ENCODE measurements around the gene ZFYVE28. TPM values are rescaled to one million over a fixed set of nuclear protein-coding genes. Genes with fewer than 3 reads are reported as not detected.

The ZFYVE28 gene
- total RNA-seq, 2 experiments from 2014 or later, result 26.2 to 28.0 TPM

DNA sequence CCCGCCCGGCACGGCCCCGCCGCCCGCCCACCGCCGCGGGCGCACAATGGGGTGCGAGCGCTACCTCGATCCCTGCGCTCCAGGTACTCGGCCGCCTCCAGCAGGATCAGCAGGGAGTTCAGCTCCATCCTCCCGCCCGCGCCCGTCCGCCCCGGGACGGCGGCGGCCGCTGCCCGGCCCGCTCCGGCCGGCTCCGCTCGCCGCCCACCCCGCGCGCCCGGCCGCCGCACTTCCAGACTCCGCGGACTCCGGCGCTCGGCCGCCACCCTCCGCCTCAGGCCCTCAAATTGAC lies 156.6 kb downstream of the ZFYVE28 start, which contains the start of gene MXD4:
TSS of gene MXD4 (minus strand) at position 257 of the 292 bp plus-strand sequence. CDS start at position 128, 129 bp downstream.
- Mint-ChIP-seq H3K4me3 (peak within 1 kb of the TSS; percentile 96), H3K4me1 (ENCODE audit: low read depth) (no peaks in the 10 kb centered on the region), H3K9me3 (no peaks in the 10 kb centered on the region), H3K27ac (peak within 1 kb of the TSS; percentile 95), H3K27me3 (no peaks in the 10 kb centered on the region), H3K36me3 (ENCODE audit: low read depth) (peaks cover 8% of the 10 kb centered on the region)
- DNase-seq (no peak), ATAC-seq (ENCODE audit: poor library complexity) (peak; percentile 3)
- H3K4me3 ChIP-seq (ENCODE audit: low read length), result peak within 1 kb of the TSS; percentile 85
- H3K27me3 ChIP-seq (ENCODE audit: control insufficient read depth in 1 of 2, insufficient read depth in 2 of 2, low read length in 2 of 2), result no peaks in the 10 kb centered on the region
- intact Hi-C loops (cut with DNase I, micrococcal nuclease), result loop anchor here (1.0 to 10.0 kb wide), 11 partner anchors 19 to 673 kb away; partner anchors contain the start of genes FAM193A (in 1 of the 2), HAUS3 (in 1 of the 2), NELFA (in 1 of the 2) and POLN (in 1 of the 2)
- CTCF ChIA-PET, result interaction anchor here (0.9 to 2.4 kb wide), 4 partner anchors 20 to 157 kb away, joined by 3 to 17 read pairs (median 7); partner anchors contain the start of genes CFAP99, HAUS3, POLN and ZFYVE28
- peaks cover 52% of the 10 kb centered on the region for H3K4me1 ChIP-seq (ENCODE audit: insufficient read depth, low read length)
- H3K36me3 ChIP-seq (ENCODE audit: insufficient read depth, low read length), result peaks cover 30% of the 10 kb centered on the region
- H3K9me3 ChIP-seq (ENCODE audit: control insufficient read depth in 1 of 2, insufficient read depth in 1 of 2, low read length in 2 of 2), result no peaks in the 10 kb centered on the region
- TF ChIP-seq, protein P1, sequence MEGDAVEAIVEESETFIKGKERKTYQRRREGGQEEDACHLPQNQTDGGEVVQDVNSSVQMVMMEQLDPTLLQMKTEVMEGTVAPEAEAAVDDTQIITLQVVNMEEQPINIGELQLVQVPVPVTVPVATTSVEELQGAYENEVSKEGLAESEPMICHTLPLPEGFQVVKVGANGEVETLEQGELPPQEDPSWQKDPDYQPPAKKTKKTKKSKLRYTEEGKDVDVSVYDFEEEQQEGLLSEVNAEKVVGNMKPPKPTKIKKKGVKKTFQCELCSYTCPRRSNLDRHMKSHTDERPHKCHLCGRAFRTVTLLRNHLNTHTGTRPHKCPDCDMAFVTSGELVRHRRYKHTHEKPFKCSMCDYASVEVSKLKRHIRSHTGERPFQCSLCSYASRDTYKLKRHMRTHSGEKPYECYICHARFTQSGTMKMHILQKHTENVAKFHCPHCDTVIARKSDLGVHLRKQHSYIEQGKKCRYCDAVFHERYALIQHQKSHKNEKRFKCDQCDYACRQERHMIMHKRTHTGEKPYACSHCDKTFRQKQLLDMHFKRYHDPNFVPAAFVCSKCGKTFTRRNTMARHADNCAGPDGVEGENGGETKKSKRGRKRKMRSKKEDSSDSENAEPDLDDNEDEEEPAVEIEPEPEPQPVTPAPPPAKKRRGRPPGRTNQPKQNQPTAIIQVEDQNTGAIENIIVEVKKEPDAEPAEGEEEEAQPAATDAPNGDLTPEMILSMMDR (IDR thresholded peaks at IDR 0.05), result no peak
- peak within 1 kb of the TSS; percentile 84 to 93 for H3K27ac ChIP-seq (ENCODE audit: low read depth in 1 of 2, low read length in 2 of 2)
- POLR2A ChIA-PET, result interaction anchor here (0.6 to 3.8 kb wide), 31 partner anchors 11 to 1480 kb away, joined by 3 to 84 read pairs (median 5); partner anchors contain the start of genes CFAP99, FAM193A, GRK4 and HAUS3

DNA sequence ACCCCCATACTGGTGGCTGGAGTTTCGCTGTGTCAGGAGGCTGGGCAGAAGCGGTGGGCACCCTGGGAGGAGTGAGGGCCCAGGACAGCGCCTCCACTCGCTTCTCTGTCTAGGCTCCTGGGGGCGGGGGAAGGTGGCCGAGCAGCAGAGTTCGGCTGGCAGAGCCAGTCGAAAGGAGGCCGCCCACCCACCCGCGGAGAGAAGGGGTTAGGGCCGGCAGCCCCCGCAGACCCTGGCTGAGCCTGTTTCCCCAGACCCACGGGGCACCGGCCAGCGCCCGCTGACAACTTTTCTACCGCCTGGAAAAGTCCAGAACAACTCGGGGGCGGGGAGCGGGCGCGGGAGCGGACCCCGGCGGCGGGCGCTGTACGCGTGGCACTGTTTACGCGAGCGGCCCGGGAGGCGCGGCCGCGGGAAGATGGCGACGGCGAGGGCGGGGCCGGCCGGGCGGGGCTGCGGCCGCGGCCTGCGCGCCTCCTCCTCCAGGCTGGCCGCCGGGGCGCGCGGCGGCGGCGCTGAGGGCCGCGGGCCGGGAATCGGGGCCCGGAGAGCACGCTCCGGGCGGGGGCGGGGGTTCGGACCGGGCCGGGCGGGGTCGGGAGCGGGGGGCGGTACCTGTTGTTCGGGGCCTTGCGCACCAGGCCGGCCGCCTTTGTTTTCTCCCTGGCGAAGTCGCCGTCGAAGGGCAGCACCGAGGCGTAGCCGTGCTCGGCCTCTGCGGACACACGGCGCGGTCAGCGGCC lies 157.2 kb downstream of the ZFYVE28 start:
- intact Hi-C loops (cut with DNase I, micrococcal nuclease), result loop anchor here in 1 of 2 experiments (1.0 to 10.0 kb wide), 4 partner anchors 19 to 674 kb away; partner anchors contain the start of genes HAUS3, NELFA and POLN

More for the DNA sequence above, 157.2 kb downstream of the ZFYVE28 start:
- Mint-ChIP-seq H3K4me1 (ENCODE audit: low read depth) (no peaks in the 10 kb centered on the region), H3K4me3 (peak overlapping the region; percentile 69), H3K36me3 (ENCODE audit: low read depth) (peaks cover 11% of the 10 kb centered on the region), H3K9me3 (no peaks in the 10 kb centered on the region), H3K27me3 (no peaks in the 10 kb centered on the region), H3K27ac (peak overlapping the region; percentile 95)
- TF ChIP-seq, protein P1 (IDR thresholded peaks at IDR 0.05), result no peak
- H3K27me3 ChIP-seq (ENCODE audit: control insufficient read depth in 1 of 2, insufficient read depth in 2 of 2, low read length in 2 of 2), result no peaks in the 10 kb centered on the region
- peak; percentile 11 for ATAC-seq (ENCODE audit: poor library complexity)
- peak overlapping the region; percentile 85 for H3K4me3 ChIP-seq (ENCODE audit: low read length)
- DNase-seq, result peak; percentile 30 to 86 (median 50)
- H3K27ac ChIP-seq (ENCODE audit: low read depth in 1 of 2, low read length in 2 of 2), result peak overlapping the region; percentile 38 to 40
- POLR2A ChIA-PET, result interaction anchor here (0.8 to 3.8 kb wide), 14 partner anchors 10 to 275 kb away, joined by 3 to 84 read pairs (median 12); partner anchors contain the start of genes FAM193A, HAUS3, POLN and RNF4
- H3K4me1 ChIP-seq (ENCODE audit: insufficient read depth, low read length), result peaks cover 54% of the 10 kb centered on the region
- H3K36me3 ChIP-seq (ENCODE audit: insufficient read depth, low read length), result peaks cover 34% of the 10 kb centered on the region
- no peaks in the 10 kb centered on the region for H3K9me3 ChIP-seq (ENCODE audit: control insufficient read depth in 1 of 2, insufficient read depth in 1 of 2, low read length in 2 of 2)
- CTCF ChIA-PET, result interaction anchor here (1.2 to 2.4 kb wide), 3 partner anchors 20 to 158 kb away, joined by 4 to 17 read pairs (median 7); partner anchors contain the start of genes CFAP99 and ZFYVE28

Data from CD4-positive, alpha-beta T cell (primary cell).